Measurements from ENCODE around the gene USP4.
"Not testable (repeated sequence)": the region's sequence is repeated elsewhere in the genome, so short reads cannot be mapped to it uniquely, and the experiment has no call there.

The USP4 gene

DNA sequence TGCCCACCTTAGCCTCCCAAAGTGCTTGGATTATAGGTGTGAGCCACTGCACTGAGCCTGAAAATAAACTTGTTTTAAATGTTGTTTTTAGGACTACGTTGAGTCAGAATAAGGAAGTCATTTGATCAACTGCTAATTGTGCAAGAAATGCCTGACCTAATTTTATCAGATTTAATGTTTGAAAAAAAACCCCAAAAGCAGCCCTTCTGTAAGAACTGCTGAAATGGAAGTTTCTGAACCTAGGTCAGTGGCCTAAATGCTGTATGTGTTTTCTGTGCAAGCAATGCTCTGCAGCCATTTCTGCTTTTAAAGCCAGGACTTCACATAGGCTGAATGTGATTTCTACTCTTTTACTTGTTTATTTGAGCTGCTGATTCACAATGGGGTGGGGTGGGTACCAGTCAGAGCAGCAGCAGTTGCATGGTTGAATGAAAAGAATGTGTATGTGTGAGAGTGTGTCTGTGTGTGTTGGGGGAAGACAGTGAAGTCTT, 11.7 kb upstream of the USP4 start:
- peak; percentile 92 to 95 for DNase-seq

- peak in 1 of 2 donors; percentile 46 for DNase-seq
These were observed 9.7 kb upstream of the USP4 start for GRCh38 chr3:49349348-49350114.

DNA sequence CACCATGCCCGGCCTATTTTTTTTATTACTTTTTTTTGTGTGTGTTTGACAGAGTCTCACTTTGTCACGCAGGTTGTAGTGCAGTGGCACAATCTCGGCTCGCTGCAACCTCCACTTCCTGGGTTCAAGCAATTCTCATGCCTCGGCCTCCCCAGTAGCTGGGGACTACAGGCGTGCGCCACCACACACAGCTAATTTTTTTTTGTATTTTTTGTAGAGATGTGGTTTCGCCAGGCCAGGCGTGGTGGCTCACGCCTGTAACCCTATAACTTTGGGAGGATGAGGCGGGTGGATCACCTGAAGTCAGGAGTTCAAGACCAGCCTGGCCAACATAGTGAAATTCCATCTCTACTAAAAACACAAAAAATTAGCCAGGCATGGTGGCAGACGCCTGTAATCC, 8.5 kb upstream of the USP4 start:
- DNase-seq, result not testable (repeated sequence)

DNA sequence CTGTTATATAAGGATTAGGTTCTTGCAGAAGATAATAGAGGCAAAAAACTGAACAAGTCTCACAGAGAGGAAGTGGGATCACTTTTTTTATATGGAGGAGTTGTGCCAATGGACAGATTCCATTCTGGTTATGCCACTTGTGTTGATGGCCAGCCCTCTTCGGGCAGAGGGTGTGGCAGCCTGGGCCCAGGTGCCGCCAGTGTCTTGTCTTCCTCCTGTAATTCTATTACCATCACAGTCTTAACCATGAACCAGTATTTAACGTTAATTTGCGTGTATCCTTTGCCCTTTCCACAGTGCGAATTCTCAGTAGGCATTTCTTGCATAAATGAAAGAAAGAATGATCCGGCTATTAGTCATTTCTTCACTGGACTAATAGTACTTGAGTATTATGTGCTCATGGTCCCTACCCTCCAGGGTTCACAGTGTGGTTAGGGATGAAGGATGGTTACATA, 7.0 kb upstream of the USP4 start:
- DNase-seq, result peak in 1 of 2 donors; percentile 54

DNA sequence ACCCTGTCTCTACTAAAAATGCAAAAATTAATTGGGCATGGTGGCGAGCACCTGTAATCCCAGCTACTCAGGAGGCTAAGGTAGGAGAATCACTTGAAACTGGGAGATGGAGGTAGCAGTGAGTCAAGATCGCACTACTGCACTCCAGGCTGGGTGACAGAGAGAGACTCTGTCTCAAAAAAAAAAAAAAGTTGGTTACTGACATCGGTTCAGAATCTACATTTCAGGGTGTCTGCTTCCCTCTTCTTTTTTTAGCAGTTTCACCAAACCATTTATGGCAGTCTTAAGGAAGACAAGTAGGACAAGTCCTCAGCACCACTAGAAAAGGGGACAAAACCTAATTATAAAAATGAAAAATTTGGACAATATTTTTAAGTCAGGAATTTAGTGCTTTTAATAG, 3.3 kb upstream of the USP4 start:
- peak in 1 of 2 donors; percentile 42 for DNase-seq

DNA sequence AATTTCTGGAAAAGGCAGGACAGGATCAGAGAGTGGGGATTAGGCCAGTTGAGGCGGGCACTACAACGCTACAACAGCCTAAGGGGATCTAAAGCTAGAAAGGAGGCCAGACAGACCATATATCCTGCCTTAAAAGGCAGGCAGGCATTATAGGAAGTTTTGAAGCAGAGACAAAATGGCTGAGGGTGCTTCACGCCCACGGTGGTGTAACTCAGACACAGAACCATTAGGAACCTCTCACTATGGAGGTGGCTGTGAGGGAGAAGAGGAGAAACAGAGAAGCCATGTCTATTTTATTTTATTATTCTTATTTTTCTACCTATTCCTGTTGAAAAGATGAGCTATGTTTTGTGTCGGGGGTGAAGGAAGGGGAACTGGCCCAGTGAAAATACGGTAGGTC, 2.1 kb upstream of the USP4 start:
- DNase-seq, result peak in 1 of 2 donors; percentile 60

GRCh38 chr3:49339581-49339940, 292 bp downstream of the USP4 start:
- DNase-seq, result no peak

DNA sequence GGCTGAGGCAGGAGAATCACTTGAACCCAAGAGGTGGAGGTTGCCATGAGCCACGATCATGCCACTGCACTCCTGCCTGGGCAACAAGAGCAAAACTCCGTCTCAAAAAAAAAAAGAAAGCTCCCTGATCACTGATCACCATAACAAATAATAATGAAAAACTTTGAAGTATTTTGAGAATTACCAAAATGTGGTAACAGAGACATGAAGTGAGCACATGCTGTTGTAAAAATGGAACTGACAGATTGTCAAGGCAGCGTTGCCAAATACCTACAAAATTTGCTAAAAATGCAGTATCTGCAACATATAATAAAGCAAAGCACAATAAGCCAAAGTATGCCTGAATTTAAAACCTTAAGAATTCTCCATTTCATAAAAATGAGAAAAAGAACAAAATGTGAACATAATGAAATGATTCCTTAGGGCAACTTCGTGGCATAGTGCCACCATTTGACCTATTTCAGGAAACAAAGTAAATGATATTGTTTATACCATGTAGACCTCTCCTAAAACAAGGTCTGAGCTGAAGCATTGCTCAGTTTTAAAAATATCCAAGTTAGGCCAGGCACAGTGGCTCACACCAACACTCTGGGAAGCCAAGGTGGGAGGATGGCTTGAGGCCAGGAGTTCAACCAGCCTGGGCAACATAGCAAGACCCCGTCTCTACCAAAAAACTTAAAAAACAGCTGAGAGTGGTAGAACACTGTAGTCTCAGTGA, 5.8 kb downstream of the USP4 start:
- DNase-seq, result peak; percentile 58 to 65

GRCh38 chr3:49333091-49333490, 6.8 kb downstream of the USP4 start:
- peak in 1 of 2 donors; percentile 59 for DNase-seq

- no peak for DNase-seq
These were observed 10.7 kb downstream of the USP4 start for GRCh38 chr3:49329186-49329585.

DNA sequence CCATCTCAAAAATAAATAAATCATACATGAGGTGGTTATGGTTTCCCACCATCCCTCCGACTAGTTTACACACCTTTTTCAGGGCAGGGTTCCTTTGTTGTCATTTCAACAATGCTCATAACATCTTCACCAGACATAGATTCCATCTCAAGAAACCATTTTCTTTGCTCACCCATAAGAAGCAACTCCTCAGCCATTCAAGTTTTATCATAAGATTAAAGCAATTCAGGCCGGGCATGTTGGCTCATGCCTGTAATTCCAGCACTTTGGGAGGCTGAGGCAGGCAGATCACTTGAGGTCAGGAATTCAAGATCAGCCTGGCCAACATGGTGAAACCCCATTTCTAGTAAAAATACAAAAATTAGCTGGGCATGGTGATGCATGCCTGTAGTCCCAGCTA, 11.5 kb downstream of the USP4 start:
- DNase-seq, result not testable (repeated sequence)

DNA sequence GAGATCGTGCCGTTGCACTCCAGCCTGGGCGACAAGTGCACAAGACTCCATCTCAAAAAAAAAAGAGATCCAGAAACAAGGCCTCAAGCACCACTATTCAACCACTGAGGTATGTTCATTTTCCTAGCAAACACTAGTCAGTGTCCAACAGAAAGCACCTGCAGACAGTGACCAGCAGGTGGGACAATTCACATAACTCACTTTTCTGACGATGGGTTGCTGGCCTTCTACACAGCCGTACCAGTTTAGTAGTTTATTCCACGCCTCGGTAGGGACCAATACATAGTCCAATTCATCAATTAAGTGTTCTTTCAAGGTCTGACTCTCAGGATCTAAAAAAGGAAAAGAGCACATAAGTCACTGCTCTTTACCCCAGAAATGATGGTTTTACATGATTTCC, 12.4 kb downstream of the USP4 start:
- DNase-seq, result no peak

GRCh38 chr3:49324768-49325167, 15.1 kb downstream of the USP4 start:
- no peak for DNase-seq

DNA sequence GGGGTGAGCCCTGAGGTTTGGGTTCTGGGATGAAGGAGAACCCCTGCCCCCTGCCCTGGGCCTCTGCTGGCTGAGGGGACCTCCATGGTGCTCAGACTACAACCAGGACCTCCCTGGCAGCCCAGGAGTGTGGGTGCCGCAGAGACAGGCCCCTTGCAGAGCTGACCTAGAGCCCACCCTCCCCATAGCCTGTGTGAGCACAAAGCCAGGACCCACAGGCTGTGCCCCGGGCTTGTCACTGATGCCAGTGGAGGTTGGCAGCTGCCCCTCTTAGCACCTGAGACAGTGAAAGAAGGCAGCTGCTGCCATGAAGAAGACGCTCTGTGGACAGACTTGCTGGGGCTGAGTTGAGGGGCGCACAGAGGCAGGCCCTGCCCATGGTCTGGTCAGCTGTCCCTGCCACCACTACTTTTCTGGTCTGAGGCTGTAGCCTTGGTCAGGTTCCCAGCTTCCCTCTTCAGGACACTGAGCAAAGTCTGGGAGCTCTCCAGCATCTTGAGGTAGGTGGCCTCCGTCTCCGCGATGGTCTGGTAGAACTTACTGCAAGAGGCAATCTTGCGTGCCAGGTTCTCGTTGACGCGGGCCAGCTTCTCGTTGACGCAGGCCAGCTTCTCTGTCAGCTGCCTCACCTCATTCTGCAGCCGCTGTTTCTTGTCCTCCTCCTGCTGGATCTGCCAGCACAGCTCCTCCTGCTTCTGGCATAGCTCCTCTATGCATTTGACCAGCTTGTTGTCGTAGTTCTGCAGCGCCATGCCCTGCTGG, 23.0 kb downstream of the USP4 start:
- no peak for DNase-seq

- DNase-seq, result peak; percentile 42 to 88
These were observed 25.8 kb downstream of the USP4 start for GRCh38 chr3:49313896-49314688.

DNA sequence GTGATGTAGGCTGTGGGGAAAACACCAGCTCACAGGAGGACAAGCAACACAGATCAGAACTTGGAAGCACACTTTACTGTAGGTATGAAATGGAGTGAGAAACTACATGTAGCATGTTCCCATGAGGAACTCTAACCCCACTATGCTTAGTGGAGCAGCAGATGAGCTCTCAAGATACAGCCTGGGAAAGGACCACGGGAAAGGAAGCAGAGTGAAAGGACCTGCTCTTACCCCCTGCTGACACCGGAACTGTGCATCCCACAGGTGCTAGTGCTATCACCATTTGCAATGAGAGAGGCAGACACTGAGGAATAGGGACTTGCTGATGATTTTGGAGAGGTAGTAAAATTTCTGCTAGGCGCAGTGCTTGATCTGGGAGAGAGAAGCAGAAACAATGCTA, 28.6 kb downstream of the USP4 start:
- DNase-seq, result no peak

DNA sequence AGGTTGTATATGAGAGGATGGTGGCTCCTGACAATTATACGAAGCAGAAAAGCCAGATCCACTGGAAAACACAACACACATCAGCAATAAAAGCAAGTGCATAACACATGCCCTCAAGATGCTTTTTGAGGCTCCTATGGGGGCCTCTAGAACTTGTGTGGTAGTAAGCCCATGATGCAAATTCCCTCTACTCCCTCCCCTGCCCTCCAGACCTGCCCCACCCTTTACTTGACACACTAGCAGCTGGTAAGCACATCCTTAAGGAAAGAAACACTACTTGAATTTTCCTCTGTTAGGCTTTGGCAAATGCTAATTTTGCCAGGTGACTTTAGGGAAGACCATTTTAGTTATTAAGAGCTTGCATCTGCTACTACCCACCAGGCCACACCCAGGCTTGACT, 29.2 kb downstream of the USP4 start:
- DNase-seq, result no peak

- DNase-seq, result no peak
These were observed 34.2 kb downstream of the USP4 start for GRCh38 chr3:49305608-49306007.

DNA sequence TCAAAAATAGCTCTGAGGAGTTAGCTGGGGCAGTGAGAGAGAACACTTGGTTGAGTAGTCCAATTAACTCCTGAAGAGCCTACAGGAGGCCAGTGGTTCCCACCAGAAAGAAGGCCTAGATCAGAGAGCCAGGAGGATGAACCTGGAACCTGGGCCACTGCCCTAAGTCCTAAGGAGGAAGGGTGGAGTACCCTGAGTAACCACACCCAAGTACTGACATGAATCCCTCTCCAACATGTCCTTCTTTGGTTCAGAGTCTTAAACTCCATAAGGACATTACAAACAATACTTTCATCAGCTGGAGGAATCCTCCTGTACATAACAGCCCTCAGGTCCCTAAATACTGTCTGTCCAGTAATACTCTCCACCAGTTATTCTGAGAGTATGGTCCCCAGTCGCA, 37.2 kb downstream of the USP4 start:
- DNase-seq, result no peak

DNA sequence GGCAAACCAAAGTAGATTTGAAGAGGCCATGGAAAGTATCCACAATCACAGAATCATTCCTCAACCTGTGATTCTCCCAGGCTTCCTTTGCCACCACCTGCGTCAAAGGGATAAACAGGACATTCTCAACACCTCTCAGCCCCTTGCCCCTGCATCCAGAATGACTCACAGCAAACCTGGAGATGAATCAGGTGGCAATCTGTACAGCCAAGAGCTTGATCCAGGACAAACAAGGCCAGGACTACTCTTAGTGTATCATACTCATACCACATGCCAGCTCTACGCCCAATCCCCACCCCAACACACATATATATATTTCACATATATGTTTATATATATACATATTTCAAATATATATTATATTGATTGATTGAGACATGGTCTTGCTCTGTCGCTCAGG, 39.3 kb downstream of the USP4 start:
- DNase-seq, result no peak

DNA sequence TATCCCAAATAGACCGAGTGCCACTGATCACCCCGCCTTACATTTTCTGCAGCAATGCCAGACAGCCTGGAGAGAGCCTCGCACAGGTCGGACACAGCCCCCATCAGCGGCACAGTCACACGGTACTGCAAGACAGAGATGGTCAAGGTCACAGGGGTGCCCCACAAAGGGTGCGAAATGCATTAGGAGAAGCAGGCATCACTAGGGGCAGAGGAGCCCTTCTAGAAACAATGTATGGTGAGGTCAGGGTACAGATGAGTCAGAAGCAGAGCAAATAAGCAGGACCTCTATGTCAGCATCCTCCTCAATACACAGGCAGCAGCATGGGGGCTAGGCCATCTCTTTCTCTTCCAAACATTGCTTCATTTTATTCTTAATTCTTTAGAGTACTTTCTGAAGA, 41.3 kb downstream of the USP4 start:
- no peak for DNase-seq

DNA sequence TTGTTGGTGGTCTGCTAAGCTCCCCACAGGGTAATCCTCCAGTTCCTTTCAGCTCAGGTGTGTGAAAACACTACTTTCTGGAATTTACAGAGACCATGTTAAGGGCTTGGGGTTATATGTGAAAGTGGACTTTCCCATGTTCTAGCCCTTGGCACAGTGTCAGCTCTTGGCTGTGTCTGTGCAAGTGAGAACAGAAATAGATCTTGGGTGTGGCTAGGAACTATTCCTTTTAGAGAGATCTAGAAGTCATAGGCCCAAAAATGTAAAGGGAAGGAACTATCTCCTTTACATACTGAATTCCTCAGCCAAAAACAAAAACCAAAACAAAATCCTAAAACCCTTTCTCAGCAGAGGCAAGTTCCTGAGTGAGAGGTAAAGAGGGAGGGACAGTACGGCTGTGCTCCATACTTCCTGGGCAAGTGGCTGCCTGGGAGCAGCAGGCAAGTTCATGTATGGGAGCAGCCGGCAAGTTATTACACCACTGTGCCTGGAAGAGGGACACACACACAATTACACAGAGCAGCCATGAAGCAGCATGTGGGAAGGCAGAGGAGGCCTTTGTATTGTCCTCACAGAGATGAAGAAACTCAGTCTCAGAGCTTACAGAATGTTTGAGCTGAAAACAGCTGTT, 43.0 kb downstream of the USP4 start:
- peak; percentile 27 to 44 for DNase-seq
